Keratinocyte (primary cell): ENCODE results near the gene CSTF1. TPM values are rescaled to one million over a fixed set of nuclear protein-coding genes. Genes with fewer than 3 reads are reported as not detected.

Experiments used
- DNase-seq: peaks from one replicate; pipeline ENCODE4 v3.0.0-alpha.2; 2011; ENCODE audit warnings: low read depth, missing footprints, low spot score
- FAIRE-seq: peaks from 2 replicates; lab custom pipeline; 2011; peaks lifted over from hg19 to GRCh38; lab: Jason Lieb, UNC
- H2AFZ ChIP-seq: 2 replicates; pipeline ENCODE4 v1.6.0; 2012; ENCODE audit warnings: low read length, control low read depth, inconsistent platforms; ENCODE audit not compliant: control insufficient read depth
- H3K27ac ChIP-seq: 2 replicates; pipeline ENCODE4 v1.5.1; 2011; ENCODE audit warnings: low read length; ENCODE audit not compliant: control insufficient read depth, insufficient read depth
- H3K27me3 ChIP-seq: 3 replicates; pipeline ENCODE4 v1.6.0; 2011; ENCODE audit warnings: low read length; ENCODE audit not compliant: control insufficient read depth, insufficient read depth; ENCODE audit errors: extremely low read depth
- H3K36me3 ChIP-seq, 2 experiments: 2 replicates in 1 of 2; 3 replicates in 1 of 2; pipeline ENCODE4 v1.5.1; 2011; ENCODE audit warnings: low read length in 2 of 2, mild to moderate bottlenecking in 1 of 2; ENCODE audit not compliant: control insufficient read depth in 2 of 2, insufficient read depth in 2 of 2; ENCODE audit errors: extremely low read depth in 1 of 2
- H3K4me1 ChIP-seq: 3 replicates; pipeline ENCODE4 v1.5.1; 2011; ENCODE audit warnings: low read length; ENCODE audit not compliant: control insufficient read depth, insufficient read depth; ENCODE audit errors: extremely low read depth
- H3K4me2 ChIP-seq: 3 replicates; pipeline ENCODE4 v1.6.0; 2011; ENCODE audit warnings: low read depth, low read length; ENCODE audit not compliant: control insufficient read depth, insufficient read depth; ENCODE audit errors: extremely low read depth
- H3K4me3 ChIP-seq, 3 experiments: fragments of 200-600 bp in 1 of 3; sonication (generic) in 1 of 3; 2 replicates in 2 of 3; 3 replicates in 1 of 3; pipeline ENCODE4 v1.5.1; 2011 to 2016; ENCODE audit warnings: low read length in 3 of 3, mild to moderate bottlenecking in 3 of 3, control low read depth in 2 of 3, inconsistent platforms in 1 of 3, low read depth in 1 of 3, mixed read lengths in 1 of 3, mixed run types in 1 of 3, moderate library complexity in 1 of 3; ENCODE audit not compliant: control insufficient read depth in 2 of 3, insufficient read depth in 2 of 3; ENCODE audit errors: extremely low read depth in 1 of 3
- H3K79me2 ChIP-seq: 2 replicates; pipeline ENCODE4 v1.6.0; 2012; ENCODE audit warnings: low read length; ENCODE audit not compliant: control insufficient read depth, insufficient read depth
- H3K9ac ChIP-seq: 3 replicates; pipeline ENCODE4 v1.6.0; 2011; ENCODE audit warnings: low read length; ENCODE audit not compliant: control insufficient read depth, insufficient read depth; ENCODE audit errors: extremely low read depth
- H3K9me1 ChIP-seq: 3 replicates; pipeline ENCODE4 v1.6.0; 2011; ENCODE audit warnings: low read length; ENCODE audit not compliant: control insufficient read depth, insufficient read depth; ENCODE audit errors: extremely low read depth
- H3K9me3 ChIP-seq: 2 replicates; pipeline ENCODE4 v1.5.1; 2012; ENCODE audit warnings: low read depth, low read length; ENCODE audit not compliant: control insufficient read depth
- H4K20me1 ChIP-seq: 3 replicates; pipeline ENCODE4 v1.6.0; 2011; ENCODE audit warnings: low read length; ENCODE audit not compliant: control insufficient read depth, insufficient read depth; ENCODE audit errors: extremely low read depth
- EZH2 ChIP-seq: IDR thresholded peaks from one replicate; pipeline ENCODE4 v1.6.1; 2012; ENCODE audit warnings: inconsistent platforms, mild to moderate bottlenecking, low read length, moderate library complexity
- dilution Hi-C: fragments of 300-500 bp; cut with MboI; formaldehyde crosslinking; loops from one replicate; pipeline ENCODE4 v1.7.0; 2020; ENCODE audit warnings: low sequenced_read_pairs; ENCODE audit not compliant: extremely low pct_ligation_motif_present
- polyA plus RNA-seq, 5 experiments: library from polyadenylated mRNA; depleted of rRNA in 3 of 5; stranded (reverse) in 3 of 5; stranded (forward) in 1 of 5; unstranded in 1 of 5; fragments of >200 nt; gene quantifications; 1 replicate in 1 of 5; 2 replicates in 3 of 5; 3 replicates in 1 of 5; pipeline versions ENCODE4 v1.2.1 to v1.2.3, GENCODE V29; 2011 to 2012; ENCODE audit warnings: missing spikeins in 2 of 5, low read depth in 1 of 5, low replicate concordance in 1 of 5
- TF ChIP-seq, protein P1 (sequence below), 3 experiments: IDR thresholded peaks in 1 of 3; conservative IDR thresholded peaks in 1 of 3; optimal IDR thresholded peaks in 1 of 3; 2 replicates in 2 of 3; 3 replicates in 1 of 3; pipeline versions ENCODE3 to v1.5.1; 2011; ENCODE audit warnings: low read length in 3 of 3, mild to moderate bottlenecking in 3 of 3, moderate library complexity in 2 of 3, control low read depth in 1 of 3, inconsistent platforms in 1 of 3; ENCODE audit not compliant: insufficient read depth in 2 of 3; ENCODE audit errors: extremely low read depth in 1 of 3

Gene CSTF1
- polyA plus RNA-seq, 1 donor (not counting 4 experiments of a cell fraction or from before 2014, with no cell fraction given), result 40.3 TPM

GRCh38 chr20:56368351-56369134, 23.9 kb upstream of the CSTF1 start:
- Histone ChIP-seq H2AFZ (no peak overlapping the region), H4K20me1 (no peaks in the 10 kb centered on the region), H3K4me3 (no peak overlapping the region), H3K9me3 (no peaks in the 10 kb centered on the region), H3K4me1 (peaks cover under 1% of the 10 kb centered on the region), H3K9ac (no peak overlapping the region), H3K36me3 (peaks cover 8 to 17% of the 10 kb centered on the region in 2 experiments), H3K27ac (no peak overlapping the region), H3K27me3 (no peaks in the 10 kb centered on the region), H3K4me2 (no peak overlapping the region), H3K79me2 (peaks cover 3% of the 10 kb centered on the region), H3K9me1 (peaks cover 2% of the 10 kb centered on the region)
- TF ChIP-seq, protein P1, sequence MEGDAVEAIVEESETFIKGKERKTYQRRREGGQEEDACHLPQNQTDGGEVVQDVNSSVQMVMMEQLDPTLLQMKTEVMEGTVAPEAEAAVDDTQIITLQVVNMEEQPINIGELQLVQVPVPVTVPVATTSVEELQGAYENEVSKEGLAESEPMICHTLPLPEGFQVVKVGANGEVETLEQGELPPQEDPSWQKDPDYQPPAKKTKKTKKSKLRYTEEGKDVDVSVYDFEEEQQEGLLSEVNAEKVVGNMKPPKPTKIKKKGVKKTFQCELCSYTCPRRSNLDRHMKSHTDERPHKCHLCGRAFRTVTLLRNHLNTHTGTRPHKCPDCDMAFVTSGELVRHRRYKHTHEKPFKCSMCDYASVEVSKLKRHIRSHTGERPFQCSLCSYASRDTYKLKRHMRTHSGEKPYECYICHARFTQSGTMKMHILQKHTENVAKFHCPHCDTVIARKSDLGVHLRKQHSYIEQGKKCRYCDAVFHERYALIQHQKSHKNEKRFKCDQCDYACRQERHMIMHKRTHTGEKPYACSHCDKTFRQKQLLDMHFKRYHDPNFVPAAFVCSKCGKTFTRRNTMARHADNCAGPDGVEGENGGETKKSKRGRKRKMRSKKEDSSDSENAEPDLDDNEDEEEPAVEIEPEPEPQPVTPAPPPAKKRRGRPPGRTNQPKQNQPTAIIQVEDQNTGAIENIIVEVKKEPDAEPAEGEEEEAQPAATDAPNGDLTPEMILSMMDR (optimal IDR thresholded peaks at IDR 0.05 in 1 of 3, IDR thresholded peaks at IDR 0.05 in 1 of 3, conservative IDR thresholded peaks at IDR 0.05 in 1 of 3; ENCODE audit: extremely low read depth in 1 of 3, insufficient read depth in 2 of 3, low read length in 3 of 3), result no peak
- no peak for TF ChIP-seq EZH2
- no peak for FAIRE-seq
- dilution Hi-C loops, result no loop called here
- DNase-seq, result no peak

GRCh38 chr20:56369179-56369578, 23.3 kb upstream of the CSTF1 start:
- Histone ChIP-seq H3K9me3 (no peaks in the 10 kb centered on the region), H3K27me3 (no peaks in the 10 kb centered on the region), H3K9ac (no peak overlapping the region), H4K20me1 (no peaks in the 10 kb centered on the region), H3K36me3 (peaks cover 6 to 17% of the 10 kb centered on the region in 2 experiments), H2AFZ (no peak overlapping the region), H3K79me2 (peaks cover 3% of the 10 kb centered on the region), H3K4me2 (no peak overlapping the region), H3K4me3 (no peak overlapping the region), H3K4me1 (peaks cover 4% of the 10 kb centered on the region), H3K27ac (no peak overlapping the region), H3K9me1 (peaks cover 2% of the 10 kb centered on the region)
- FAIRE-seq (no peak), DNase-seq (no peak)
- dilution Hi-C loops, result no loop called here
- no peak for TF ChIP-seq EZH2
- TF ChIP-seq, protein P1 (optimal IDR thresholded peaks at IDR 0.05 in 1 of 3, IDR thresholded peaks at IDR 0.05 in 1 of 3, conservative IDR thresholded peaks at IDR 0.05 in 1 of 3; ENCODE audit: extremely low read depth in 1 of 3, insufficient read depth in 2 of 3, low read length in 3 of 3), result no peak
